Tibial nerve (tissue), 4 donors: ENCODE data around the gene SLAIN1.

Experiments
- EP300 ChIP-seq, 2 donors: sonication (generic); formaldehyde crosslinking; IDR thresholded peaks; one replicate each; pipeline ENCODE4 v1.6.1; 2017; ENCODE audit warnings: antibody characterized with exemption in 2 of 2, mild to moderate bottlenecking in 1 of 2
- POLR2A ChIP-seq, 2 donors: fragments of 450-650 bp; IDR thresholded peaks; one replicate each; pipeline ENCODE4 v1.6.1; 2017; ENCODE audit warnings: antibody characterized with exemption in 2 of 2, mild to moderate bottlenecking in 2 of 2, moderate library complexity in 2 of 2
- TF ChIP-seq, protein P1 (sequence below), 5 experiments: fragments of 200-600 bp in 3 of 5; fragments of 450-650 bp in 2 of 5; sonication (generic) in 3 of 5; IDR thresholded peaks; one replicate each; pipeline ENCODE4 v1.5.1; 2016 to 2019; ENCODE audit warnings: antibody characterized with exemption in 5 of 5, mild to moderate bottlenecking in 3 of 5, moderate library complexity in 2 of 5

DNA sequence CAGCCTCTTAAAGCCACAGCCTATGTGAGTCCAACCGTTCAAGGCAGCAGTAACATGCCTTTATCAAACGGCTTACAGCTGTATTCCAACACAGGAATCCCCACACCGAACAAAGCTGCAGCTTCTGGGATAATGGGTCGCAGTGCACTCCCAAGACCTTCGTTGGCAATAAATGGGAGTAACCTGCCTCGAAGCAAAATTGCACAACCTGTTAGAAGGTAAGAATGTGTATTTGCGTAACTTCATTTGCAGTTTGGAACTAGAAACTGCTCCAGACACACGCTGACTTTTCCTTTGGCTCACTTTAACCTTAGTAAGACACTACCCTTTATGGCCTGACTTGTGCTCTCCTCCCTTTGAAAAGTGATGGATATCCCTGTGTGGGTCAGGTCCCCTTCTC lies 63.4 kb downstream of the SLAIN1 start:
- TF ChIP-seq, protein P1, sequence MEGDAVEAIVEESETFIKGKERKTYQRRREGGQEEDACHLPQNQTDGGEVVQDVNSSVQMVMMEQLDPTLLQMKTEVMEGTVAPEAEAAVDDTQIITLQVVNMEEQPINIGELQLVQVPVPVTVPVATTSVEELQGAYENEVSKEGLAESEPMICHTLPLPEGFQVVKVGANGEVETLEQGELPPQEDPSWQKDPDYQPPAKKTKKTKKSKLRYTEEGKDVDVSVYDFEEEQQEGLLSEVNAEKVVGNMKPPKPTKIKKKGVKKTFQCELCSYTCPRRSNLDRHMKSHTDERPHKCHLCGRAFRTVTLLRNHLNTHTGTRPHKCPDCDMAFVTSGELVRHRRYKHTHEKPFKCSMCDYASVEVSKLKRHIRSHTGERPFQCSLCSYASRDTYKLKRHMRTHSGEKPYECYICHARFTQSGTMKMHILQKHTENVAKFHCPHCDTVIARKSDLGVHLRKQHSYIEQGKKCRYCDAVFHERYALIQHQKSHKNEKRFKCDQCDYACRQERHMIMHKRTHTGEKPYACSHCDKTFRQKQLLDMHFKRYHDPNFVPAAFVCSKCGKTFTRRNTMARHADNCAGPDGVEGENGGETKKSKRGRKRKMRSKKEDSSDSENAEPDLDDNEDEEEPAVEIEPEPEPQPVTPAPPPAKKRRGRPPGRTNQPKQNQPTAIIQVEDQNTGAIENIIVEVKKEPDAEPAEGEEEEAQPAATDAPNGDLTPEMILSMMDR (IDR thresholded peaks at IDR 0.05) = no peak
- TF ChIP-seq POLR2A (IDR thresholded peaks at IDR 0.05) = no peak
- no peak for TF ChIP-seq EP300 (IDR thresholded peaks at IDR 0.05)
